Muscle layer of colon (tissue), 2 donors: ENCODE data around the gene USP17L21.
"Not testable (repeated sequence)": the region's sequence is repeated elsewhere in the genome, so short reads cannot be mapped to it uniquely, and the experiment has no call there.

ENCODE experiments used
- H3K27ac ChIP-seq: one replicate; pipeline ENCODE4 v1.7.0; 2013; ENCODE audit warnings: low read depth, mild to moderate bottlenecking, low read length, moderate library complexity
- H3K27me3 ChIP-seq, 2 donors: one replicate each; pipeline ENCODE4 v1.7.0; 2013; ENCODE audit warnings: low read length in 2 of 2, mild to moderate bottlenecking in 2 of 2; ENCODE audit not compliant: insufficient read depth in 2 of 2, control insufficient read depth in 1 of 2
- H3K36me3 ChIP-seq: one replicate; pipeline ENCODE4 v1.7.0; 2013; ENCODE audit warnings: mild to moderate bottlenecking, low read length; ENCODE audit not compliant: insufficient read depth
- H3K4me1 ChIP-seq: one replicate; pipeline ENCODE4 v1.7.0; 2013; ENCODE audit warnings: mild to moderate bottlenecking, low read length; ENCODE audit not compliant: insufficient read depth
- H3K4me3 ChIP-seq, 2 donors: one replicate each; pipeline ENCODE4 v1.7.0; 2013; ENCODE audit warnings: low read length in 2 of 2, low read depth in 1 of 2, mild to moderate bottlenecking in 1 of 2, moderate library complexity in 1 of 2
- H3K9ac ChIP-seq: one replicate; pipeline ENCODE4 v1.7.0; 2013; ENCODE audit warnings: low read length
- H3K9me3 ChIP-seq: one replicate; pipeline ENCODE4 v1.7.0; 2013; ENCODE audit warnings: mild to moderate bottlenecking, low read length
- donor health status: abdominal sarcoma.
- donor health status: Adenocarcinoma of cecum.

Gene USP17L21

DNA sequence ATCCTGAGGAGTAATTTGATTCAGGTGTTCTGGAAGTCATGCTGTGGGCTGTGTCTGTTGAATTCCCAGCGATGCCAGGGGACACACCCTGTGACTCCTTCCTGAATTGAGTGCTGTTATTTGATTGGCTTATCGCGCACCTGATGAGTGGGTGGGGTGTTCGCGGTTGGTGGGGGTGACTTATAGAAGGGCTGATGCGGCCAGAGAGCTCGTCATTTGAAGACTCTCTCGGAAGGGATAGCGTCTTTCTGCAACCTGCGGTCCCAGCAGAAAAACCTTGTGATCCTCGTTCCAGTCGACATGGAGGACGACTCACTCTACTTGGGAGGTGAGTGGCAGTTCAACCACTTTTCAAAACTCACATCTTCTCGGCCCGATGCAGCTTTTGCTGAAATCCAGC lies 4.6 kb downstream of the USP17L21 start, which contains the start of gene USP17L22:
Gene USP17L22 (plus strand): TSS at position 301 of the 400 bp plus-strand sequence. CDS start 0 bp downstream, at position 301.
- H3K36me3 ChIP-seq, H3K4me1 ChIP-seq: not testable (repeated sequence)

GRCh38 chr4:9271719-9272118 lies 9.0 kb downstream of the USP17L21 start:
- H3K27me3 ChIP-seq, H3K4me1 ChIP-seq, H3K9ac ChIP-seq, H3K4me3 ChIP-seq, H3K27ac ChIP-seq, H3K36me3 ChIP-seq, H3K9me3 ChIP-seq: not testable (repeated sequence)

More for the DNA sequence above, 4.6 kb downstream of the USP17L21 start, which contains the start of gene USP17L22:
- not testable (repeated sequence) for H3K27me3 ChIP-seq, H3K4me3 ChIP-seq, H3K9ac ChIP-seq, H3K9me3 ChIP-seq, H3K27ac ChIP-seq
